ENCODE measurements around the gene TNFAIP1.

The TNFAIP1 gene

GRCh38 chr17:28370035-28370743 is 34.6 kb downstream of the TNFAIP1 start, which contains the start of gene VTN:
TSS of gene VTN (minus strand) at chr17:28370307. CDS start at chr17:28370203, 104 bp downstream.
- no peak for DNase-seq

- no peak for DNase-seq
Measured at GRCh38 chr17:28370744-28371103, 35.2 kb downstream of the TNFAIP1 start.

GRCh38 chr17:28371245-28372202 is 36.0 kb downstream of the TNFAIP1 start, which contains the start of gene SARM1:
TSS of gene SARM1 (plus strand) at chr17:28371694. CDS start at chr17:28372033, 339 bp downstream.
- peak in 55 of 56 donors; percentile 23 to 91 (median 73) for DNase-seq

- DNase-seq = peak in 19 of 56 donors; percentile 9 to 70 (median 42)
Measured at GRCh38 chr17:28372203-28372944, 36.8 kb downstream of the TNFAIP1 start.

GRCh38 chr17:28372945-28373274 is 37.3 kb downstream of the TNFAIP1 start:
- DNase-seq = no peak

- DNase-seq = peak in 3 of 56 donors; percentile 6 to 41 (median 19)
Measured at GRCh38 chr17:28379814-28380801, 44.5 kb downstream of the TNFAIP1 start.

GRCh38 chr17:28381141-28381825 is 45.7 kb downstream of the TNFAIP1 start:
- peak in 14 of 56 donors; percentile 16 to 63 (median 32) for DNase-seq

- DNase-seq = peak in 7 of 56 donors; percentile 12 to 42 (median 26)
Measured at GRCh38 chr17:28384281-28385036, 48.9 kb downstream of the TNFAIP1 start.

- no peak for DNase-seq
Measured at GRCh38 chr17:28385037-28385400, 49.5 kb downstream of the TNFAIP1 start.

- no peak for DNase-seq
Measured at GRCh38 chr17:28385406-28385805, 49.8 kb downstream of the TNFAIP1 start.

GRCh38 chr17:28386391-28386790 is 50.8 kb downstream of the TNFAIP1 start:
- DNase-seq = no peak

- DNase-seq = no peak
Measured at GRCh38 chr17:28388106-28388505, 52.5 kb downstream of the TNFAIP1 start.

- no peak for DNase-seq
Measured at GRCh38 chr17:28390141-28390540, 54.6 kb downstream of the TNFAIP1 start.

- no peak for DNase-seq
Measured at GRCh38 chr17:28390563-28390962, 55.0 kb downstream of the TNFAIP1 start.

- DNase-seq = no peak
Measured at GRCh38 chr17:28390984-28391383, 55.4 kb downstream of the TNFAIP1 start.

- no peak for DNase-seq
Measured at GRCh38 chr17:28391401-28391800, 55.8 kb downstream of the TNFAIP1 start.

- DNase-seq = no peak
Measured at GRCh38 chr17:28392491-28392890, 56.9 kb downstream of the TNFAIP1 start.

- DNase-seq = no peak
Measured at GRCh38 chr17:28394337-28395116, 59.0 kb downstream of the TNFAIP1 start.

Data from nucleus accumbens (tissue), 56 donors.